Suprapubic skin (tissue), 3 donors: ENCODE measurements around the gene TSNAX.

Experiments used
- CTCF ChIP-seq, 2 donors: fragments of 200-600 bp in 1 of 2; fragments of 450-650 bp in 1 of 2; sonication (generic) in 1 of 2; IDR thresholded peaks; one replicate each; pipeline ENCODE4 v1.5.1; 2016 to 2019; ENCODE audit warnings: antibody characterized with exemption in 2 of 2, mild to moderate bottlenecking in 1 of 2, moderate library complexity in 1 of 2
- EP300 ChIP-seq: sonication (generic); formaldehyde crosslinking; IDR thresholded peaks from one replicate; pipeline ENCODE4 v1.6.1; 2017; ENCODE audit warnings: antibody characterized with exemption

- TF ChIP-seq CTCF (IDR thresholded peaks at IDR 0.05) (no peak), EP300 (no peak)
Measured at GRCh38 chr1:231581859-231582258, 53.4 kb downstream of the TSNAX start.
